Fibroblast of the aortic adventitia (primary cell): ENCODE results near the gene COLEC12. TPM values are rescaled to one million over a fixed set of nuclear protein-coding genes. Genes with fewer than 3 reads are reported as not detected.
A peak's percentile ranks its signal among the peaks of the same experiment; 100 is the strongest.

ENCODE experiments used
- DNase-seq: peaks from one replicate; pipeline ENCODE4 v3.0.0-alpha.2; 2010; ENCODE audit warnings: low read depth
- H3K4me3 ChIP-seq: 2 replicates; pipeline ENCODE4 v1.5.1; 2011; ENCODE audit warnings: low read depth, mild to moderate bottlenecking, control low read depth, low read length, moderate library complexity
- total RNA-seq: library from RNA; depleted of rRNA; stranded (reverse); fragments of >200 nt; gene quantifications from 2 replicates; pipeline ENCODE4 v1.2.3, GENCODE V29; 2012; ENCODE audit warnings: low replicate concordance
- TF ChIP-seq, protein P1 (sequence below): IDR thresholded peaks from 2 replicates; pipeline ENCODE4 v1.5.1; 2011; ENCODE audit warnings: mild to moderate bottlenecking, low read length, control low read depth, inconsistent platforms; ENCODE audit not compliant: insufficient read depth

Gene COLEC12
- total RNA-seq, 1 donor = 109 TPM

DNA sequence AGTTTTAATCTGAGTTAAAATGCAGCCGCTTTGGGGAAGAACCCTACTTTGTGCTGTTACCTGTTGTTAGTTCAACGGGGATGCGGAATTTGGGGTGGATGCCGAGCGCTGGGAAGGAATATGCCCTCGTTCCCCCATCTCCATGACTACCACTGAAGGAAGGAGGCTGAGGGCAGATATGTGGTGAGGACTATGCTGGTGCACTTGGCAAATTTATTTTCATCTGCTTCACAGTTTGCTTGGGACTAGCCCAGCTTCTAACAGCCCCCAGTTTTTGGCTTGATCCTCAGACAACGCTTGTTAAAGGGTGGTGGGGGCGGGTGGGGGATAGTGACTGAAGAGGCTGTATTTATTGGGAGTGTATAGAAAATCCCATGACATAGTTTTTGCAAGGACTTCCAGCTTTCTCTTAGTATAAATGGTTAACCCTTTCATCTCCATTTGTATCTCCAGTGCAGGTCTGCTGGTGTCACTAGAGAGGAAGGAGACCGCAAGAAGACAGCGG lies 100.8 kb downstream of the COLEC12 start:
- TF ChIP-seq, protein P1, sequence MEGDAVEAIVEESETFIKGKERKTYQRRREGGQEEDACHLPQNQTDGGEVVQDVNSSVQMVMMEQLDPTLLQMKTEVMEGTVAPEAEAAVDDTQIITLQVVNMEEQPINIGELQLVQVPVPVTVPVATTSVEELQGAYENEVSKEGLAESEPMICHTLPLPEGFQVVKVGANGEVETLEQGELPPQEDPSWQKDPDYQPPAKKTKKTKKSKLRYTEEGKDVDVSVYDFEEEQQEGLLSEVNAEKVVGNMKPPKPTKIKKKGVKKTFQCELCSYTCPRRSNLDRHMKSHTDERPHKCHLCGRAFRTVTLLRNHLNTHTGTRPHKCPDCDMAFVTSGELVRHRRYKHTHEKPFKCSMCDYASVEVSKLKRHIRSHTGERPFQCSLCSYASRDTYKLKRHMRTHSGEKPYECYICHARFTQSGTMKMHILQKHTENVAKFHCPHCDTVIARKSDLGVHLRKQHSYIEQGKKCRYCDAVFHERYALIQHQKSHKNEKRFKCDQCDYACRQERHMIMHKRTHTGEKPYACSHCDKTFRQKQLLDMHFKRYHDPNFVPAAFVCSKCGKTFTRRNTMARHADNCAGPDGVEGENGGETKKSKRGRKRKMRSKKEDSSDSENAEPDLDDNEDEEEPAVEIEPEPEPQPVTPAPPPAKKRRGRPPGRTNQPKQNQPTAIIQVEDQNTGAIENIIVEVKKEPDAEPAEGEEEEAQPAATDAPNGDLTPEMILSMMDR = no peak
- no peak overlapping the region for H3K4me3 ChIP-seq
- DNase-seq = no peak

GRCh38 chr18:398935-399630 lies 101.4 kb downstream of the COLEC12 start:
- no peak for DNase-seq
- H3K4me3 ChIP-seq = no peak overlapping the region
- TF ChIP-seq, protein P1 = no peak

GRCh38 chr18:396556-396955 lies 103.9 kb downstream of the COLEC12 start:
- DNase-seq = no peak
- TF ChIP-seq, protein P1 = no peak
- H3K4me3 ChIP-seq = no peak overlapping the region

- no peak overlapping the region for H3K4me3 ChIP-seq
- DNase-seq = peak; percentile 77
- TF ChIP-seq, protein P1 = no peak
Measured at GRCh38 chr18:396251-396555, 104.3 kb downstream of the COLEC12 start.

DNA sequence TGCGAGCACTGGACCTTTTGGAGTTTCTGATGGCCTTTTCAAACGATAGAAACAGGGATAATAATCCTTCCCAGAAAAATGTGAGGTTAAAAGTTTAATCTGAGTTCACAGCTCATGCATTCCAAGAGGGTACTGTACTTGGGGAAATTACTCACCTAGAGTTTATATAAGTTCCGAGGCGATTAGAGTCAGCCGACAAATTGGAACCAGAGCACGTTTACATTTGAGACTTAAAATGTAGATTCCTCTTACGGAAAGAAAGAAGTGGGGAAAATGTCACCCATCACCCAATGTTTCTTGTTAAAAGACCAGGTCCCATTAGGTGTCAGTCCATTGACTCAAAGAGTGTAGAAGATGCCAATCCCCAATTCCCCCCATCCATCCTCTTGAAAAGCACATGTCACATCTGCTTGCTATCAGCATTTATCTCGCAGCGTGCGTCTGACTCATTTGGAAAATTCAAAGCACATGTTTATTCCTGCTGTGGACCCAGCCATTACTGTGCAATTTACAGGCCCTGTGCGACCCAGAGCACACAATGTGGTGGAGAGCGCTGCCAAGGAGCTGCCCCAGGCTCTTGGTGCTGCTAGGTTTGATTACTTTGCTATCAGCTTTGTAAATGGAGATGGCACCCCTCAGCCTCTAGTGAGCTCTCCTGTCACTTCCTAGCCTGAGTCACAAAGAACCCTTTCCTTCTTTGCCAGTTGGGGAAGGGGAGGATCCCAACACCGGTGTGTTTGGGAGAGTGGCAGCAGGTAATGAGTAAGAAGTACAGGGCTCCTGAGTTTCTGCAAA lies 104.8 kb downstream of the COLEC12 start:
- H3K4me3 ChIP-seq = peak overlapping the region; percentile 23
- TF ChIP-seq, protein P1 = no peak
- peak; percentile 97 for DNase-seq

- H3K4me3 ChIP-seq = no peak overlapping the region
Measured at GRCh38 chr18:394987-395362, 105.5 kb downstream of the COLEC12 start.

More at GRCh38 chr18:394987-395362, 105.5 kb downstream of the COLEC12 start:
- TF ChIP-seq, protein P1 = no peak
- DNase-seq = peak; percentile 99
